ENCODE data around the gene HIBCH. TPM values are rescaled to one million over a fixed set of nuclear protein-coding genes. Genes with fewer than 3 reads are reported as not detected.
"Not testable (repeated sequence)": the region's sequence is repeated elsewhere in the genome, so short reads cannot be mapped to it uniquely, and the experiment has no call there.

The HIBCH gene
- total RNA-seq, 1 experiment from 2014 or later = 26.5 TPM

DNA sequence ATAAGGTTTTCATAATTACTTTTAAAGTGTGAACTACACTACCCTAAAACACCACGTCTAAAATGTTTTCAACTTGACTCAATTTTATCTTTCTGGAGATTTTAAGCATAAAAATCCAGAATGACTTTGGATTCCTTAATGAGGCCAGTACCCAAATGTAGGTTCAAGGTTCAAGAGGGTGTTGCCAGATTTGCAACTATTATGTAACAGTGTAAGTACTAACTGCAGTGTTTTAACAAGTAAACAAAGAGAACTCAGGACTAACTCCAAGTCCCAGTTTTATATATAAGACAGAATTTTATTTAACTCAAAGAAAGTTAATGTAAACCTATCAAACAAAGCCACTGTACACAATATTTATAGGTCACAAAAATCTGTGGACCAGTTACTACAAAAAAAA is 5.7 kb downstream of the HIBCH start:
- Mint-ChIP-seq H3K36me3 (peaks cover 24% of the 10 kb centered on the region), H3K9me3 (no peaks in the 10 kb centered on the region), H3K27me3 (ENCODE audit: low read depth) (no peaks in the 10 kb centered on the region), H3K4me3 (no peak overlapping the region), H3K27ac (no peak overlapping the region), H3K4me1 (peaks cover 27% of the 10 kb centered on the region)
- no peak for DNase-seq (ENCODE audit: low spot score)
- ChIA-PET CTCF (no interaction called here), POLR2A (no interaction called here)
- no peak for ATAC-seq
- no peak for TF ChIP-seq ZNF263 (CRISPR knock-in tag; IDR thresholded peaks at IDR 0.05; ENCODE audit: low read depth)
- TF ChIP-seq ATF1 (CRISPR knock-in tag; IDR thresholded peaks at IDR 0.05) = no peak
- no peak for TF ChIP-seq FOXP1 (CRISPR knock-in tag; IDR thresholded peaks at IDR 0.05; ENCODE audit: borderline replicate concordance)
- TF ChIP-seq, protein P1, sequence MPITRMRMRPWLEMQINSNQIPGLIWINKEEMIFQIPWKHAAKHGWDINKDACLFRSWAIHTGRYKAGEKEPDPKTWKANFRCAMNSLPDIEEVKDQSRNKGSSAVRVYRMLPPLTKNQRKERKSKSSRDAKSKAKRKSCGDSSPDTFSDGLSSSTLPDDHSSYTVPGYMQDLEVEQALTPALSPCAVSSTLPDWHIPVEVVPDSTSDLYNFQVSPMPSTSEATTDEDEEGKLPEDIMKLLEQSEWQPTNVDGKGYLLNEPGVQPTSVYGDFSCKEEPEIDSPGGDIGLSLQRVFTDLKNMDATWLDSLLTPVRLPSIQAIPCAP (CRISPR knock-in tag; IDR thresholded peaks at IDR 0.05) = no peak
- TF ChIP-seq NR2C2 (CRISPR knock-in tag; IDR thresholded peaks at IDR 0.05) = no peak
- TF ChIP-seq, protein P2, sequence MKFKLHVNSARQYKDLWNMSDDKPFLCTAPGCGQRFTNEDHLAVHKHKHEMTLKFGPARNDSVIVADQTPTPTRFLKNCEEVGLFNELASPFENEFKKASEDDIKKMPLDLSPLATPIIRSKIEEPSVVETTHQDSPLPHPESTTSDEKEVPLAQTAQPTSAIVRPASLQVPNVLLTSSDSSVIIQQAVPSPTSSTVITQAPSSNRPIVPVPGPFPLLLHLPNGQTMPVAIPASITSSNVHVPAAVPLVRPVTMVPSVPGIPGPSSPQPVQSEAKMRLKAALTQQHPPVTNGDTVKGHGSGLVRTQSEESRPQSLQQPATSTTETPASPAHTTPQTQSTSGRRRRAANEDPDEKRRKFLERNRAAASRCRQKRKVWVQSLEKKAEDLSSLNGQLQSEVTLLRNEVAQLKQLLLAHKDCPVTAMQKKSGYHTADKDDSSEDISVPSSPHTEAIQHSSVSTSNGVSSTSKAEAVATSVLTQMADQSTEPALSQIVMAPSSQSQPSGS (CRISPR knock-in tag; IDR thresholded peaks at IDR 0.05; ENCODE audit: borderline replicate concordance, low read depth) = no peak
- TF ChIP-seq SP1 (CRISPR knock-in tag; conservative IDR thresholded peaks at IDR 0.05) = no peak
- TF ChIP-seq, protein P3, sequence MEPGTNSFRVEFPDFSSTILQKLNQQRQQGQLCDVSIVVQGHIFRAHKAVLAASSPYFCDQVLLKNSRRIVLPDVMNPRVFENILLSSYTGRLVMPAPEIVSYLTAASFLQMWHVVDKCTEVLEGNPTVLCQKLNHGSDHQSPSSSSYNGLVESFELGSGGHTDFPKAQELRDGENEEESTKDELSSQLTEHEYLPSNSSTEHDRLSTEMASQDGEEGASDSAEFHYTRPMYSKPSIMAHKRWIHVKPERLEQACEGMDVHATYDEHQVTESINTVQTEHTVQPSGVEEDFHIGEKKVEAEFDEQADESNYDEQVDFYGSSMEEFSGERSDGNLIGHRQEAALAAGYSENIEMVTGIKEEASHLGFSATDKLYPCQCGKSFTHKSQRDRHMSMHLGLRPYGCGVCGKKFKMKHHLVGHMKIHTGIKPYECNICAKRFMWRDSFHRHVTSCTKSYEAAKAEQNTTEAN (CRISPR knock-in tag; IDR thresholded peaks at IDR 0.05) = no peak
- TF ChIP-seq, protein P4, sequence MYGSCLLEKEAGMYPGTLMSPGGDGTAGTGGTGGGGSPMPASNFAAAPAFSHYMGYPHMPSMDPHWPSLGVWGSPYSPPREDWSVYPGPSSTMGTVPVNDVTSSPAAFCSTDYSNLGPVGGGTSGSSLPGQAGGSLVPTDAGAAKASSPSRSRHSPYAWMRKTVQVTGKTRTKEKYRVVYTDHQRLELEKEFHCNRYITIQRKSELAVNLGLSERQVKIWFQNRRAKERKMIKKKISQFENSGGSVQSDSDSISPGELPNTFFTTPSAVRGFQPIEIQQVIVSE (CRISPR knock-in tag; IDR thresholded peaks at IDR 0.05; ENCODE audit: borderline replicate concordance) = no peak

DNA sequence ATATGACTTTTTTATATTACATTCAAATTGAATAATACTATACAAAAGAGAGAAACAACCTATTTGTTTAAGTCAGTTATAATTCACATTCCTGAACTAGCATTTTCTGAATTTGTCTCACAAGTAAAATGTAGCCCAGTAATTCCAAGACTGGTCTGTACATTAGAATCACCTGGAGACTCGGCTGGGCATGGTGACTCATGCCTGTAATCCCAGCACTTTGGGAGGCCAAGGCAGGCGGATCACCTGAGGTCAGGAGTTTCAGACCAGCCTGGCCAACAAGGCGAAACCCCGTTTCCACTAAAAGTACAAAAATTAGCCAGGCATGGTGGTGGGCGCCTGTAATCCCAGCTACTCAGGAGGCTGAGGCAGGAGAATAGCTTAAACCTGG is 7.0 kb downstream of the HIBCH start:
- POLR2A ChIA-PET; DNase-seq (ENCODE audit: low spot score); H3K9me3 Mint-ChIP-seq; H3K4me3 Mint-ChIP-seq; ATAC-seq; H3K27me3 Mint-ChIP-seq (ENCODE audit: low read depth); H3K27ac Mint-ChIP-seq; CTCF ChIA-PET: not testable (repeated sequence)
- Mint-ChIP-seq H3K36me3 (peaks cover 29% of the 10 kb centered on the region), H3K4me1 (peaks cover 20% of the 10 kb centered on the region)

DNA sequence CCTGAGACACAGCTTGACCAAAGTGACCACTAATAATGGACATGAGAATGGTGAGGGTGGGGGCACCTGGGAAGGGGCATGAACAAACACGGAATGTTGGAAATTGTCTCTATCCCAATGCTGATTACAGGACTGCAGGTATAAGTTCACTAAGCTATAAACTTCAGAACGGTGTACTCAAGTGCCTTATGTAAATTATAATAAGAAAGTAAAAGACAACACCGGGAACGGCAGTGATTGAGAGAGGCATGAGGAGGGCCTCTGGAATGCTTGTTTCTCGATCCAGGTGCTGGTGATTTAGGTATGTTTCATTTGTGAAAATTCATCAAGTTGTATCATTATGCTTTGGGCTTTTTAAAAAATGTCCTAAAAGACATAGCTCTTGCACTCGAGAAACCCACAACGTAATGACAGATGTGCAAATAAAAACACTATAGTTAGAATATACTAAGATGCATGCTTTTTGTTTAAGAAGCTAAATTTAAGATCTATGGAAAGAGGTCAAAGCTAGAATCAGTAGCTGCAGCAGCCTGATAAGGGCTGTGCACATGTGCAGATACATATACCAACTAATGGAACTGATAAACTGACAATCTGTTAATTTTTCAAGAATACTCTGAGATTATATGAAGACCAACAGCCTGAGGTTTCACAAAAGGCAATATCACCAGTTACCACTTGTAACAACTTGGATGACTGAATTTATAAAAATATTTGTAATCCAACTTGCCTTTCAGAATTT is 7.6 kb downstream of the HIBCH start:
- ChIA-PET POLR2A (no interaction called here), CTCF (no interaction called here)
- ATAC-seq = no peak
- TF ChIP-seq, protein P5, sequence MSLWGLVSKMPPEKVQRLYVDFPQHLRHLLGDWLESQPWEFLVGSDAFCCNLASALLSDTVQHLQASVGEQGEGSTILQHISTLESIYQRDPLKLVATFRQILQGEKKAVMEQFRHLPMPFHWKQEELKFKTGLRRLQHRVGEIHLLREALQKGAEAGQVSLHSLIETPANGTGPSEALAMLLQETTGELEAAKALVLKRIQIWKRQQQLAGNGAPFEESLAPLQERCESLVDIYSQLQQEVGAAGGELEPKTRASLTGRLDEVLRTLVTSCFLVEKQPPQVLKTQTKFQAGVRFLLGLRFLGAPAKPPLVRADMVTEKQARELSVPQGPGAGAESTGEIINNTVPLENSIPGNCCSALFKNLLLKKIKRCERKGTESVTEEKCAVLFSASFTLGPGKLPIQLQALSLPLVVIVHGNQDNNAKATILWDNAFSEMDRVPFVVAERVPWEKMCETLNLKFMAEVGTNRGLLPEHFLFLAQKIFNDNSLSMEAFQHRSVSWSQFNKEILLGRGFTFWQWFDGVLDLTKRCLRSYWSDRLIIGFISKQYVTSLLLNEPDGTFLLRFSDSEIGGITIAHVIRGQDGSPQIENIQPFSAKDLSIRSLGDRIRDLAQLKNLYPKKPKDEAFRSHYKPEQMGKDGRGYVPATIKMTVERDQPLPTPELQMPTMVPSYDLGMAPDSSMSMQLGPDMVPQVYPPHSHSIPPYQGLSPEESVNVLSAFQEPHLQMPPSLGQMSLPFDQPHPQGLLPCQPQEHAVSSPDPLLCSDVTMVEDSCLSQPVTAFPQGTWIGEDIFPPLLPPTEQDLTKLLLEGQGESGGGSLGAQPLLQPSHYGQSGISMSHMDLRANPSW (CRISPR knock-in tag; conservative IDR thresholded peaks at IDR 0.05; ENCODE audit: low read depth) = no peak
- TF ChIP-seq, protein P1 (CRISPR knock-in tag; IDR thresholded peaks at IDR 0.05) = no peak
- TF ChIP-seq, protein P6, sequence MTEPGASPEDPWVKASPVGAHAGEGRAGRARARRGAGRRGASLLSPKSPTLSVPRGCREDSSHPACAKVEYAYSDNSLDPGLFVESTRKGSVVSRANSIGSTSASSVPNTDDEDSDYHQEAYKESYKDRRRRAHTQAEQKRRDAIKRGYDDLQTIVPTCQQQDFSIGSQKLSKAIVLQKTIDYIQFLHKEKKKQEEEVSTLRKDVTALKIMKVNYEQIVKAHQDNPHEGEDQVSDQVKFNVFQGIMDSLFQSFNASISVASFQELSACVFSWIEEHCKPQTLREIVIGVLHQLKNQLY (CRISPR knock-in tag; IDR thresholded peaks at IDR 0.05) = no peak
- no peak for TF ChIP-seq SMAD3 (CRISPR knock-in tag; IDR thresholded peaks at IDR 0.05; ENCODE audit: borderline replicate concordance)
- TF ChIP-seq ZNF396 (CRISPR knock-in tag; IDR thresholded peaks at IDR 0.05; ENCODE audit: borderline replicate concordance) = no peak
- TF ChIP-seq, protein P7, sequence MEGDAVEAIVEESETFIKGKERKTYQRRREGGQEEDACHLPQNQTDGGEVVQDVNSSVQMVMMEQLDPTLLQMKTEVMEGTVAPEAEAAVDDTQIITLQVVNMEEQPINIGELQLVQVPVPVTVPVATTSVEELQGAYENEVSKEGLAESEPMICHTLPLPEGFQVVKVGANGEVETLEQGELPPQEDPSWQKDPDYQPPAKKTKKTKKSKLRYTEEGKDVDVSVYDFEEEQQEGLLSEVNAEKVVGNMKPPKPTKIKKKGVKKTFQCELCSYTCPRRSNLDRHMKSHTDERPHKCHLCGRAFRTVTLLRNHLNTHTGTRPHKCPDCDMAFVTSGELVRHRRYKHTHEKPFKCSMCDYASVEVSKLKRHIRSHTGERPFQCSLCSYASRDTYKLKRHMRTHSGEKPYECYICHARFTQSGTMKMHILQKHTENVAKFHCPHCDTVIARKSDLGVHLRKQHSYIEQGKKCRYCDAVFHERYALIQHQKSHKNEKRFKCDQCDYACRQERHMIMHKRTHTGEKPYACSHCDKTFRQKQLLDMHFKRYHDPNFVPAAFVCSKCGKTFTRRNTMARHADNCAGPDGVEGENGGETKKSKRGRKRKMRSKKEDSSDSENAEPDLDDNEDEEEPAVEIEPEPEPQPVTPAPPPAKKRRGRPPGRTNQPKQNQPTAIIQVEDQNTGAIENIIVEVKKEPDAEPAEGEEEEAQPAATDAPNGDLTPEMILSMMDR (IDR thresholded peaks at IDR 0.05) = no peak
- TF ChIP-seq, protein P2 (CRISPR knock-in tag; IDR thresholded peaks at IDR 0.05; ENCODE audit: borderline replicate concordance, low read depth) = no peak
- TF ChIP-seq, protein P8, sequence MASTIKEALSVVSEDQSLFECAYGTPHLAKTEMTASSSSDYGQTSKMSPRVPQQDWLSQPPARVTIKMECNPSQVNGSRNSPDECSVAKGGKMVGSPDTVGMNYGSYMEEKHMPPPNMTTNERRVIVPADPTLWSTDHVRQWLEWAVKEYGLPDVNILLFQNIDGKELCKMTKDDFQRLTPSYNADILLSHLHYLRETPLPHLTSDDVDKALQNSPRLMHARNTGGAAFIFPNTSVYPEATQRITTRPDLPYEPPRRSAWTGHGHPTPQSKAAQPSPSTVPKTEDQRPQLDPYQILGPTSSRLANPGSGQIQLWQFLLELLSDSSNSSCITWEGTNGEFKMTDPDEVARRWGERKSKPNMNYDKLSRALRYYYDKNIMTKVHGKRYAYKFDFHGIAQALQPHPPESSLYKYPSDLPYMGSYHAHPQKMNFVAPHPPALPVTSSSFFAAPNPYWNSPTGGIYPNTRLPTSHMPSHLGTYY (CRISPR knock-in tag; IDR thresholded peaks at IDR 0.05) = no peak
- no peak for TF ChIP-seq NFATC4 (CRISPR knock-in tag; IDR thresholded peaks at IDR 0.05)

More for the DNA sequence above, 7.6 kb downstream of the HIBCH start:
- Mint-ChIP-seq H3K27ac (0 out of 2 replicates have a peak overlapping the region, but pooled peaks have one; percentile 17), H3K9me3 (no peaks in the 10 kb centered on the region), H3K36me3 (peaks cover 26% of the 10 kb centered on the region), H3K27me3 (ENCODE audit: low read depth) (no peaks in the 10 kb centered on the region), H3K4me3 (no peak overlapping the region), H3K4me1 (peaks cover 17% of the 10 kb centered on the region)
- DNase-seq (ENCODE audit: low spot score) = no peak
